HepG2 (cell line): ENCODE data around the gene NEURL2. TPM values are rescaled to one million over a fixed set of nuclear protein-coding genes. Genes with fewer than 3 reads are reported as not detected.
A peak's percentile ranks its signal among the peaks of the same experiment; 100 is the strongest.

ENCODE experiments used
- CCAR2 ChIP-seq: fragments of 200-400 bp; formaldehyde crosslinking; optimal IDR thresholded peaks from 2 replicates; pipeline ENCODE3; 2018; ENCODE audit warnings: low read depth, mild to moderate bottlenecking, low read length, moderate library complexity
- ETV6 ChIP-seq: sonication (generic); formaldehyde crosslinking; conservative IDR thresholded peaks from 2 replicates; pipeline ENCODE4 v1.4.0; 2020; ENCODE audit warnings: missing genetic modification reagents
- GTF3A ChIP-seq: sonication (generic); formaldehyde crosslinking; conservative IDR thresholded peaks from 2 replicates; pipeline ENCODE4 v1.4.0; 2020; ENCODE audit warnings: mild to moderate bottlenecking, missing genetic modification reagents
- IKZF1 ChIP-seq: fragments of 450-650 bp; IDR thresholded peaks from 2 replicates; pipeline ENCODE4 v1.7.1; 2016
- IRX3 ChIP-seq: sonication (generic); formaldehyde crosslinking; IDR thresholded peaks from 2 replicates; pipeline ENCODE4 v1.8.1; 2023; ENCODE audit warnings: mild to moderate bottlenecking, low read depth, missing genetic modification reagents, borderline replicate concordance
- KLF6 ChIP-seq: IDR thresholded peaks from 2 replicates; pipeline ENCODE4 v1.8.0; 2016; ENCODE audit warnings: missing biosample characterization, missing genetic modification reagents
- KMT2A ChIP-seq: sonication (generic); formaldehyde crosslinking; IDR thresholded peaks from 2 replicates; pipeline ENCODE4 v1.4.0; 2020; ENCODE audit warnings: missing genetic modification reagents
- PBX3 ChIP-seq: sonication (generic); formaldehyde crosslinking; IDR thresholded peaks from 2 replicates; pipeline ENCODE4 v1.8.1; 2023; ENCODE audit warnings: missing genetic modification reagents, inconsistent platforms, borderline replicate concordance
- POLR2A ChIP-seq, 2 experiments: IDR thresholded peaks; 2 replicates each; pipeline ENCODE4 v1.6.1; 2011; ENCODE audit warnings: low read depth in 2 of 2, low read length in 2 of 2, mild to moderate bottlenecking in 1 of 2, moderate library complexity in 1 of 2; ENCODE audit not compliant: insufficient read depth in 1 of 2
- RBAK ChIP-seq: sonication (generic); formaldehyde crosslinking; IDR thresholded peaks from 2 replicates; pipeline ENCODE4 v1.5.1; 2020; ENCODE audit warnings: mild to moderate bottlenecking, missing genetic modification reagents
- SMC3 ChIP-seq: IDR thresholded peaks from 2 replicates; pipeline ENCODE4 v1.6.1; 2011; ENCODE audit warnings: low read length, improper control_type of control experiment
- SOX13 ChIP-seq, 3 experiments: fragments of 450-650 bp in 1 of 3; sonication (generic) in 1 of 3; formaldehyde crosslinking in 1 of 3; IDR thresholded peaks in 2 of 3; conservative IDR thresholded peaks in 1 of 3; 2 replicates each; pipeline versions ENCODE4 v1.5.0 to v1.6.1; 2016 to 2020; ENCODE audit warnings: antibody characterized with exemption in 1 of 3, mild to moderate bottlenecking in 1 of 3, missing compliant biosample characterization in 1 of 3, missing genetic modification reagents in 1 of 3, moderate library complexity in 1 of 3
- TRAFD1 ChIP-seq: sonication (generic); formaldehyde crosslinking; IDR thresholded peaks from 2 replicates; pipeline ENCODE4 v1.5.1; 2020; ENCODE audit warnings: missing genetic modification reagents, mild to moderate bottlenecking, borderline replicate concordance
- ZBTB26 ChIP-seq: IDR thresholded peaks from 2 replicates; pipeline ENCODE4 v1.6.1; 2016; ENCODE audit warnings: missing compliant biosample characterization, missing genetic modification reagents, borderline replicate concordance
- ZBTB37 ChIP-seq: sonication (generic); formaldehyde crosslinking; IDR thresholded peaks from 2 replicates; pipeline ENCODE4 v1.4.0; 2020; ENCODE audit warnings: mild to moderate bottlenecking, missing genetic modification reagents
- ZFAT ChIP-seq: sonication (generic); formaldehyde crosslinking; conservative IDR thresholded peaks from 2 replicates; pipeline ENCODE4 v1.8.1; 2023; ENCODE audit warnings: missing genetic modification reagents, inconsistent platforms
- ZMAT5 ChIP-seq: sonication (generic); formaldehyde crosslinking; IDR thresholded peaks from 2 replicates; pipeline ENCODE4 v1.5.0; 2020; ENCODE audit warnings: mild to moderate bottlenecking, low read depth, missing genetic modification reagents, borderline replicate concordance
- ZNF230 ChIP-seq: sonication (generic); formaldehyde crosslinking; IDR thresholded peaks from 2 replicates; pipeline ENCODE4 v1.4.0; 2020; ENCODE audit warnings: mild to moderate bottlenecking, missing genetic modification reagents
- ZNF263 ChIP-seq: sonication (generic); formaldehyde crosslinking; IDR thresholded peaks from 2 replicates; pipeline ENCODE4 v1.4.0; 2020; ENCODE audit warnings: missing genetic modification reagents
- ZNF274 ChIP-seq: sonication (generic); formaldehyde crosslinking; IDR thresholded peaks from 2 replicates; pipeline ENCODE4 v1.5.1; 2020; ENCODE audit warnings: mild to moderate bottlenecking, missing genetic modification reagents
- ZNF530 ChIP-seq: sonication (generic); formaldehyde crosslinking; IDR thresholded peaks from 2 replicates; pipeline ENCODE4 v1.5.0; 2020; ENCODE audit warnings: low read depth, mild to moderate bottlenecking, missing genetic modification reagents
- ZNF615 ChIP-seq: sonication (generic); formaldehyde crosslinking; IDR thresholded peaks from 2 replicates; pipeline ENCODE4 v1.5.0; 2020; ENCODE audit warnings: mild to moderate bottlenecking, missing genetic modification reagents, borderline replicate concordance
- ZNF746 ChIP-seq: sonication (generic); formaldehyde crosslinking; IDR thresholded peaks from 2 replicates; pipeline ENCODE4 v1.8.0; 2022; ENCODE audit warnings: mild to moderate bottlenecking, missing genetic modification reagents
- ZNF83 ChIP-seq: sonication (generic); formaldehyde crosslinking; IDR thresholded peaks from 2 replicates; pipeline ENCODE4 v1.4.0; 2020; ENCODE audit warnings: missing genetic modification reagents, mild to moderate bottlenecking, borderline replicate concordance
- ZSCAN22 ChIP-seq: sonication (generic); formaldehyde crosslinking; IDR thresholded peaks from 2 replicates; pipeline ENCODE4 v1.4.0; 2020; ENCODE audit warnings: mild to moderate bottlenecking, missing genetic modification reagents
- polyA plus RNA-seq, 8 experiments: library from polyadenylated mRNA; depleted of rRNA in 3 of 8; stranded (reverse) in 7 of 8; unstranded in 1 of 8; fragments of >200 nt; fragmentation: Illumina TruSeq in 4 of 8; extraction: Trizol in 4 of 8; gene quantifications; 2 replicates each; pipeline versions ENCODE4 v1.2.1 to v1.2.3, GENCODE V29; 2011 to 2016; ENCODE audit warnings: low read depth in 4 of 8, missing spikeins in 1 of 8, mixed read lengths in 1 of 8; ENCODE audit not compliant: insufficient read depth in 1 of 8
- total RNA-seq, 5 experiments: library from RNA; depleted of rRNA; stranded (reverse); fragments of >200 nt; fragmentation: Illumina TruSeq; extraction: Trizol; gene quantifications; 2 replicates each; pipeline ENCODE4 v1.2.3, GENCODE V29; 2016; ENCODE audit warnings: low read depth in 1 of 5

NEURL2 gene
- total and polyA plus RNA-seq, 2 of the 13 experiments (the other 11 are each of a cell fraction or from before 2014, with no cell fraction given) = 7.2 to 9.7 TPM

GRCh38 chr20:45925821-45926506, 35.0 kb upstream of the NEURL2 start (continued):
- TF ChIP-seq IKZF1 = no peak
- TF ChIP-seq ZNF530 (CRISPR knock-in tag) = no peak
- no peak for TF ChIP-seq CCAR2
- no peak for TF ChIP-seq KLF6 (CRISPR knock-in tag)
- 0 out of 4 replicates have a peak, but pooled peaks of 1 of the 2 experiments have one; percentile 6 for TF ChIP-seq POLR2A (IDR thresholded peaks at IDR 0.05; ENCODE audit: insufficient read depth in 1 of 2, low read depth in 2 of 2, low read length in 2 of 2)
- no peak for TF ChIP-seq SMC3
- no peak for TF ChIP-seq RBAK (CRISPR knock-in tag)
- peak; percentile 11; the same call in 1 of the 2 replicates for TF ChIP-seq ZBTB26 (CRISPR knock-in tag)
- TF ChIP-seq KMT2A (CRISPR knock-in tag) = no peak
- no peak for TF ChIP-seq ETV6 (CRISPR knock-in tag)
- TF ChIP-seq ZNF263 (CRISPR knock-in tag) = no peak; the same call in 1 of the 2 replicates
- TF ChIP-seq ZMAT5 (CRISPR knock-in tag) = no peak
- no peak for TF ChIP-seq ZSCAN22 (CRISPR knock-in tag)
- TF ChIP-seq ZNF83 (CRISPR knock-in tag) = no peak
- TF ChIP-seq SOX13 (IDR thresholded peaks at IDR 0.05) = no peak
- peak in 1 of 2 experiments; percentile 24; a peak in 2 of 4 replicates for TF ChIP-seq SOX13 (CRISPR knock-in tag; conservative IDR thresholded peaks at IDR 0.05 in 1 of 2, IDR thresholded peaks at IDR 0.05 in 1 of 2)
- no peak for TF ChIP-seq ZNF746
- no peak for TF ChIP-seq ZFAT (CRISPR knock-in tag)
- no peak; the same call in 1 of the 2 replicates for TF ChIP-seq ZNF230 (CRISPR knock-in tag)
- no peak for TF ChIP-seq ZNF274 (CRISPR knock-in tag)
- no peak for TF ChIP-seq ZBTB37
- no peak for TF ChIP-seq GTF3A
- TF ChIP-seq PBX3 (CRISPR knock-in tag) = no peak
- TF ChIP-seq ZNF615 (CRISPR knock-in tag) = no peak
- TF ChIP-seq IRX3 = no peak
- no peak for TF ChIP-seq TRAFD1 (CRISPR knock-in tag)
